NCI-H146 (cell line): ENCODE measurements around the gene KRTAP3-2.

Experiments used
- DNase-seq: peaks from one replicate; lab custom pipeline; 2025; lab: John Stamatoyannopoulos, UW

The KRTAP3-2 gene

DNA sequence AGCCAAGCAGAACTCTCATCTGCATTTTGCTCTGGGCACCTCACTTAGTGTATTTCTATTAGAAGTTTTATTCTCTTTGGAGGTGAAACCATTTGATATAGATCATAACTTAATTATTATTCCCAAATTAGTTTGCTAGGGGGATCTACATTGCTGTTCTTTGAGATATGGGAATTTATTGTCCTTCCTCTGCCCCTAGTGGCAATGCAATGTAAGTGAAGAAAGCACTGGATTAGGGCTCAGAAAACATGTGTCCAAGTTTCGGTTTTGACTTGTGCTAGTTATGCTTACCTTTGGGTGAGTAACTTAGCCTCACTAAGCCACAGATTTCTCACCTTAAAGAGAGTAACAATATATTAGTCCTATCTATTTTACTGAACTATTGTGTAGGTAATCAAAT lies 35.9 kb downstream of the KRTAP3-2 start:
- peak; percentile 3 for DNase-seq

DNA sequence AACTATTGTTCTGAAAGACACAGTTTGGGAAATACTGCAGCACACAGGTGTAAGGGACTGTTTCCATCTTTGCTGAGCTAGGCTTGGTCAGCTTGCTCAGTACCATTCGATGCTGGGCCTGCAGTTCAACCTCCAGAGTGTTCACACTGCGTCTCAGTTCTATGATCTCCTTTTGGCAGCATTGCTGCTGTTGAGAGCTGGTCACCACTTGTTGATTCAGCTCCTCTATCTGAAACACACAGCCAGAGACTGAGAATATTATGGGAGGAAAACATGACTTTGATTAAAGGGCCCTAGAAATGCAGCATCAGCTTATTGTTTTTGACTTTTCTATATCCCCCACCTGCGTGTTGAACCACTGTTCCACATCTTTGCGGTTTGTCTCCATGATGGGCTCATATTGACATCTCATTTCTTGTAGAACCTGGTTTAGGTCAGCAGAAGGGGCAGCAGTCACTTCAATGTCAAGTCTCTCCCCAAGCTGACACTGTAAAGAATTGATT lies 37.6 kb downstream of the KRTAP3-2 start:
- no peak for DNase-seq

DNA sequence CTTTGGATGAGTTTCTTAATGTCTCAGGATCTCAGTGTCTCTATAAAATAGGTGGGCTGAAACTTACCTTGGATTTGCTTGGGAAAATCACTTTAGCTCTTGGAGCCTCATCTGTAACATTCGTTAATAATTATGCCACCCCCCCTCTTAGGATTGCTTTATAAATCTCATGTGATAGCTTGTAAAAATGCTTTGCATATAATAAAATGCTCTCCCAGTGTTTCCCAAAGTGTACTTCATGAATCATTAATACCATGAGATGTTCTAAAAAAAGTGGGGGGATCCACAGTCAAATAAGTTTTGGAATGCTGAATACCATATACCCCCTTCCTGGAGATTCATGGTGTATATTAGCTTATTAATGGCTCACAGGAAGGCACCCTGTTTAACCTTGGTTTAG lies 38.1 kb downstream of the KRTAP3-2 start:
- DNase-seq, result no peak

DNA sequence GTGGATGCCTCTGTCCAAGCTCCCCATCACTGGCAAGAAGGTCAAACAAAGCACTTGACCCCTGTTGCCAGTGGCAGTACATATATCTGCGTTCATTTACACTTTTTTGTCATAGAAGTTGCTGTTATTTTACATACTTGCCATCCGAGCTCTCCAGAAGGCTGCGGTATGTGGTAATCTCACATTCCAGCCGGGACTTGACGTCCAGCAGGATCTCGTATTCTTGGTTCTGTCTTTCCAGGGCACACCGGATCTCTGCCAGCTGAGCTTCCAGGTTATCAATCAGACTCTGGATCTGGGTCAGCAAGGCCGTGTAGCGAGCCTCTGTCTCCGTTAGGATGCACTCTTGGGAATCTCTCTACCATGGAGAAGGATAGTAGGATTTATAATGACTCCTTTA lies 39.6 kb downstream of the KRTAP3-2 start:
- DNase-seq, result no peak

DNA sequence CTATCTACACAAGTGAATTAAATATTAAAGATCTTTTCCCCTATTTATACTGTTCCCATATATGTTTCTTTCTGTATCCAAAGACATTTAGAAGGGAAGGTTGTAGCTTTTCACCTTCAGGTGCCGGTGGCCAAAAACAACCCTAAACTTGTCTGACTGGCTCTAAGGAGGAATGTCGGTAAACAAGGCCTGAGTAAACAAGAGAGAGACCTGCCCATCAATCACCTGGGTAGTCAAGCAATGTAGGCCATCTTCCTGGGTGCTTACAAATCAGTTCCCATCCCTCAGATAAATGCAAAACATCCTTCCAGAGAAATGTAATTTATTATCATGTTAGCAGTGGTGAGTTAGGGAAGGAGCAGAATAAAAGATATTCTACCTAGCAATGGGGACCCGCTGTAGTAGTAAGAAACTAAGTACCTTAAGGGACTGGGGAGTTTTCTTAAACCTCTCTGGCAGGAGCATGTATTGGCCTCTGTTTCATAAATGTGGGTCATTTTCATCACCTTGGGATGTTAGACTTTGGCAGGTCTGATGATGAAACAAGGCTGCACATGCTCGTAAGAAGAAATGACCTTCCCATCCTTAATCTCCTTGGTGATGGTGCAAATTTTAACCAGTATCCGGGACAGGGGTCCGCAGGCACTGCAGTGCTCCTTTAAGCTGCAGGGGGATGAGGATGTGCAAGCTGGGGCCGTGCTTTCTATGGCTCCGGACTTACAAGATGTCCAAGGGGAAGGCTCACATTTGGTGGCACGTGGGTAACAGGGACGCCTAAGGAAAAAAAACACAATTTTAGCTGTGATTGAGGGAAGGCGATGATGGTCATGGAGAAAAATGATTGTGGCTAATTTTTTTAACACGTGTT lies 41.4 kb downstream of the KRTAP3-2 start:
- DNase-seq, result no peak

DNA sequence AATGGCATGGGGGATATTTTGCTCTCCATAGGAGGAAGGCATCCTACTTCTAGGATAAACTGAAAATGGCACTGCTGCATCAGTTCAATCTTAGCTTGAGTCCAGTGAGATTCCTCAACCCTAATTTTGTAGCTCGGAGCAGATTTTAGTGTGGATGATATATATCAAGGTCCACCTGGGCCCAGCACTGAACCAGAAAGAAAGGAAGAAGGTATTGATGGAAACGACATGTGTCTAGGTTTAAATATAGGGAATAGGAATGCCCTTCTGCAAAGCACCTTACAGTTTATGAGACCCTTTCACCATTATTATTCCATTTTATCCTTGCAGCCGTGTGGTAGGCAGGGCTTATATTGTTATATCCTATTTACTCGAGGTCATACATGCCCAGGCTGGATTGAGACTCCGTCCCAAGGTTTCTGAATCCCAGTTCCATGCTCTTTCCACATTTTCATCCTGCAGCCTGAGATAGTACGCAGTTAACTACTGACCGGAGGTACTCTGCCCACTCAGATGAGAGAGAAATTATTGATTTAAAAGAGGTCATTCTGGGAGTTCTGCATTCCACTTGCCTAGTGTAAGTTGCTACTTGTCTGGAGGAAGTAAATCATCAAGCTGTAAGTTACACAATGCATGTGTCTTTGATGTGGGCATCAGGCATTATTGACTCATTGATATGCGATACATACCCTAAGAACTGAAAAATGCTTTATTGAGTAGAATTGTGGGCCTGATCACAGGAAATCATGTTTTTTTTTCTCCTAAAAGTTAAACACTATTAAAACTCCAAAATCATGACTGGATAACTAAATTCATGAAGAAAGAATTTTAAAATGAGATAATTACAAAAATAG lies 43.1 kb downstream of the KRTAP3-2 start:
- no peak for DNase-seq

DNA sequence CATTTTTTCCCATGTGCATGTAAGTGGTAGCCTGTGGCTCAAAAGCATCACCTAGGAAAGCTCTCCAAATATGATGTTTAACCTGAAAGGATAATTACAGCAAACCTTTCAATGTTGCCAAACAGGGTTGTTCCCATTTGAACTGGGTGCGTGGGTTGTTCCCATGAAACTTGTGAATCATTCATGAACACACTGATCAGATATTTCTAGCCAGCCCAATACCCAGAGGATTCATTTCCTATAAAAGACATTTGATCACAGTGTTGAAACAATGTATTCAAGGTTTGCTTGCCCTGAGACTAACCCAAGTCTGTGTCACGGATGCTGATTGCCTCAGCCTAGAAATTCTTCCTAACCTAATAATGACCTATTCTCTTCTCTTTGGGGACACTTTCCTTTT lies 45.8 kb downstream of the KRTAP3-2 start:
- no peak for DNase-seq

DNA sequence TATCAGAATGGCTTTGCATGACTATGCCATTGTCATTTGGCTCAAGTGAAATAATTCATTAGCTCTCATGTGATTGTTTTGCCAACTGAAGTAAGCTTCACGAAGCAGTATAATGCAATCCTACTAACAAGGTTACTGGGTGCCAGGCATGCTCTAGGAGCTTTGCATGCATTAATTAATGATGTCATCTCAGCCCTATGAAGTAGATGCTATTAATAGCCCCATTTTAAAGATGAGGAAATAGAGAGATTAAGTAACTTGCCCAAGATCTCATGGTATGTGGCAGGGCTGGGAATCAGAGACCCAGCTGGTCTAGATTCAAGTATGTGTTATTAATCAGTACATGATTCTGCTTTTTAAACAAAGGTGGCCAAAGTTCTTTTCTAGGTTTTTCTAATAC lies 47.0 kb downstream of the KRTAP3-2 start:
- DNase-seq, result no peak

DNA sequence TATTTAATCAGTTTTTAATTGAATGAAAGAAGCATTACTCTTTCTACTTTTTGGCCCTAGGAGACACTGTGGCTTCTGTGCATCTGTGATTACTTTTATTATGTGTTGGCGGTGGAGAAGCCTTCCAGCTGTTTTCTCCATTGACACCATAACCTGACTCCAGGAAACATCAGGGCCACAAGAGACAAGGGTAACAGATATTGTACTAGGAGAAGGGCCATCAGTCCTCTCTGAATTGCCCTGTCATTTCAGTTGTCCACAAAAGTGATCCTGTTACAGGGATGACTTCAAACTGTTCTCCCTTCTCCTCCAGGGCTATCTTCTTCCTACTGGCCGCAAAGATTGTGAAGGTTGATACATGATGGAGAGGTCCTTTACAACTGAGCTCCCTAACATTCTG lies 47.6 kb downstream of the KRTAP3-2 start:
- DNase-seq, result no peak

DNA sequence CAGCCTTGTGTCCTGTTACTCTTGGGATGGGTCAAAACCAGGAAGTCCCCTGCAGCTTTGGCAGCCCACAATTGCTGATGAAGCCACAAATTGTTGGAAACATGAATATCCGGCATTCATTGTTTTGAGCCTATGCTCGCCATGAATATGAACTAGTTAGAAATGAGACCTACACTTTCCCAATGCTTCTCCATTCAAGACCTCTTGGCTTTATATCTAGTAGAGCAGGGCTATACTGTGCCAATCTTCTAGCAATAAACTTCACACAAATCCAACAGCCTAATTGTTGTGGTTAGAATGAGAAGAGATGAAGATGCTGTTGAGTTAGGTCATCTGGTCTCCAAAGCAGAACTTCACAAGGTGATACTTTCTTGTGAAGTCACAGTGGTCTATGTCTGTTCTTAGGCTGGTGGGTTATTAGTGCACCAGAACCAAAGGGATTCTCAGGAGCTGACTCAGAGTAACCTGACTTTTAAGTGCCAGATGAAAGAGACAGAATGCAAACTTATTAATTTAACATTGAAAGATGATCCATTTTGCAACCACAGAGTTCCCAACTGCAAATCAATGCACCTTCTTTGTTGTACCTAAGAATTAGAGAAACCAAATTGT lies 48.6 kb downstream of the KRTAP3-2 start:
- DNase-seq, result no peak

DNA sequence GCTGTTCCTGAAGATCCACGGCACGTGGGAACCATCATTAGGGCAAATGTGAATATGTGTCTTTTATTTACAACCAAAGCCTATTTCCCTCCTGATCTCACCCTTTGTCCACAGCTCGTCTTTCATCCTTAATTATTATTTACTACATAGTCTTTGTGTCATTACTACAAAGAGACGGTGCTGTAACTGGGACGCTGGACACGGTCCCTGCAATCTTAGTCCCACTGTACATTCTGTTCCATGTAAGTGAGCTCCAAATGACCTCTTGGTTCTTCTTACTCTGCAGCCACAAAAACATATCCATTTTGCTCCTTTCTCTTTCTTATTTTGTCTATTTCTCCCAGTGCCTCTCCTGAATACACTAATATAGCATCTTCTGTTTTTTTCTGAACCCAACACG lies 49.5 kb downstream of the KRTAP3-2 start:
- peak; percentile 43 for DNase-seq

DNA sequence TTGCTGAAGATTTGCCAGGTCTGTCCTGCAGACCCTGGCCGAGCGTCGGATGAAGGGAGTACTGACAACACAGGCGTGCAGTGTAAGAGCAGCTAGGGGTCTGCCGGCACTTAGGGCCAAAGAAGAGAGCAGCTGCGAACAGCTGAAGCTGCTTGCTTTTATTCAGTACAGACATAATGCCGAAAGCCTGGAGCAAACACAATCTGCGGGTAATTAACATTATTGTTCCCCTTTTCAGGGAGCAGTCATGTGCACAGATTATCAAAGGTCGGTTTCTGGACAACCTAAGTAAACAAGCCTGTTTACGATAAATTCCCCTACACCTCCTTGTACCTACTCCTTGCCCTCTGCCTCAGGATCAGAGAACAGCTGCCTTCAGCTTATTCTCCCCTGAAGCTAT lies 50.3 kb downstream of the KRTAP3-2 start:
- peak; percentile 71 for DNase-seq
